Peyer's patch (tissue), 4 donors: ENCODE measurements around the gene SPON1. TPM values are rescaled to one million over a fixed set of nuclear protein-coding genes. Genes with fewer than 3 reads are reported as not detected.

ENCODE experiments used
- DNase-seq, 3 donors: peaks; one replicate each; pipeline ENCODE4 v3.0.0-alpha.2; 2017 to 2019
- H3K27ac ChIP-seq, 4 donors: fragments of 200-600 bp; sonication (generic); one replicate each; pipeline ENCODE4 v1.5.1; 2016 to 2019
- H3K27me3 ChIP-seq, 2 donors: fragments of 200-600 bp; sonication (generic); one replicate each; pipeline ENCODE4 v1.5.1; 2019
- H3K36me3 ChIP-seq, 3 donors: fragments of 200-600 bp; sonication (generic); one replicate each; pipeline ENCODE4 v1.5.1; 2016 to 2019
- H3K4me1 ChIP-seq, 4 donors: fragments of 200-600 bp; sonication (generic); one replicate each; pipeline ENCODE4 v1.5.1; 2016 to 2019
- H3K4me3 ChIP-seq, 4 donors: fragments of 200-600 bp; sonication (generic); 1 replicate in 3 of 4; 2 replicates in 1 of 4; pipeline ENCODE4 v1.5.1; 2016 to 2019; ENCODE audit warnings: mild to moderate bottlenecking in 1 of 4
- H3K9me3 ChIP-seq, 4 donors: fragments of 200-600 bp; sonication (generic); one replicate each; pipeline ENCODE4 v1.5.1; 2016 to 2019; ENCODE audit warnings: mild to moderate bottlenecking in 1 of 4
- POLR2A ChIP-seq, 2 donors: fragments of 450-650 bp; IDR thresholded peaks; one replicate each; pipeline ENCODE4 v1.5.1; 2017; ENCODE audit warnings: antibody characterized with exemption in 2 of 2, mild to moderate bottlenecking in 2 of 2, moderate library complexity in 2 of 2
- total RNA-seq, 4 donors: library from RNA; depleted of rRNA; stranded (reverse); fragments of >200 nt; gene quantifications; one replicate each; pipeline ENCODE4 v1.1.0, GENCODE V29; 2016
- TF ChIP-seq, protein P1 (sequence below), 6 experiments: fragments of 450-650 bp in 4 of 6; fragments of 200-600 bp in 2 of 6; sonication (generic) in 1 of 6; IDR thresholded peaks; one replicate each; pipeline ENCODE4 v1.5.1; 2017 to 2019; ENCODE audit warnings: antibody characterized with exemption in 6 of 6, mild to moderate bottlenecking in 3 of 6, moderate library complexity in 1 of 6

Gene SPON1
- total RNA-seq, 4 donors from 2014 or later, result 26.4 to 53.8 (median 48.3) TPM

DNA sequence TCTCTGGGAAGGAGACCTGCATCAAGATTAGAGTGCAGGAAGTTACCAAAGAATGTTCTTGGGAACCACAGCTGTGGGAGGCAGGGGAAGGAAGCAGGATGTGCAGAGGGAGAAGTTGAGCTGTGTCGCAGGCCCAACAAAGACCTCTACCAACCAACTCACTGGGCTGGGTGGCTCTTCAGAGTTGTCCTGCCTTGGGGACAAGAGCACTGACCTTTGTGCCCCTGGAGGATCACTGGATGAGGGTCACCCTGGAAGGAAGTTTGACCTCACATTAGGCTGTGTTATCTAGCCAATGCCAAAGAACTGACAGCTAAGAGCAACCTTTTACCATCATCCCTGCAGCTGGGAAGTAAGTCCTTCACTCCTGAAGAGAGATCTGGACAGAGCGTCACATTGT lies 265.8 kb downstream of the SPON1 start:
- no peak for DNase-seq
- no peak for TF ChIP-seq POLR2A (IDR thresholded peaks at IDR 0.05)
- TF ChIP-seq, protein P1, sequence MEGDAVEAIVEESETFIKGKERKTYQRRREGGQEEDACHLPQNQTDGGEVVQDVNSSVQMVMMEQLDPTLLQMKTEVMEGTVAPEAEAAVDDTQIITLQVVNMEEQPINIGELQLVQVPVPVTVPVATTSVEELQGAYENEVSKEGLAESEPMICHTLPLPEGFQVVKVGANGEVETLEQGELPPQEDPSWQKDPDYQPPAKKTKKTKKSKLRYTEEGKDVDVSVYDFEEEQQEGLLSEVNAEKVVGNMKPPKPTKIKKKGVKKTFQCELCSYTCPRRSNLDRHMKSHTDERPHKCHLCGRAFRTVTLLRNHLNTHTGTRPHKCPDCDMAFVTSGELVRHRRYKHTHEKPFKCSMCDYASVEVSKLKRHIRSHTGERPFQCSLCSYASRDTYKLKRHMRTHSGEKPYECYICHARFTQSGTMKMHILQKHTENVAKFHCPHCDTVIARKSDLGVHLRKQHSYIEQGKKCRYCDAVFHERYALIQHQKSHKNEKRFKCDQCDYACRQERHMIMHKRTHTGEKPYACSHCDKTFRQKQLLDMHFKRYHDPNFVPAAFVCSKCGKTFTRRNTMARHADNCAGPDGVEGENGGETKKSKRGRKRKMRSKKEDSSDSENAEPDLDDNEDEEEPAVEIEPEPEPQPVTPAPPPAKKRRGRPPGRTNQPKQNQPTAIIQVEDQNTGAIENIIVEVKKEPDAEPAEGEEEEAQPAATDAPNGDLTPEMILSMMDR (IDR thresholded peaks at IDR 0.05), result no peak
- no peak overlapping the region for H3K4me3 ChIP-seq
- H3K27ac ChIP-seq, result no peak overlapping the region
- no peaks in the 10 kb centered on the region for H3K9me3 ChIP-seq
- H3K36me3 ChIP-seq, result no peaks in the 10 kb centered on the region
- H3K27me3 ChIP-seq, result no peaks in the 10 kb centered on the region
- H3K4me1 ChIP-seq, result no peaks in the 10 kb centered on the region

DNA sequence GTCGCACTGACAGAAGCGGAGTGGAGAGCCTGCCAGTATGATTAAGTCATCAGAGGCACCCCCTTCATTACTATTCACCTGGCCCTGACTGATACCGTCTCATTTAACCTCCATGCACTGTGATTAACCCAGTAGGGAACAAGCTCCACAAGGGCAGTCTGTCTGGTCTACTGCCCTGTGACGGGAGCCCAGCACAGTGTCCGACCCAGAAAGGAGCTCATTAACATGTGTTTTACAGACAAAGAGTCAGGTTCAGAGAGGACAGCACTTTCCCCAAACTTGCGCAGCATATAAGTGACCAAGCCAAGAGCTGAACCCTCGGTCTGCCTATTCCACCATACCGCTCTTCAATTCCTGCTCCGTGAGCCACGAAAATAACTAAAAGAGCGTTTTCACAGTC lies 266.9 kb downstream of the SPON1 start:
- TF ChIP-seq POLR2A (IDR thresholded peaks at IDR 0.05), result no peak
- TF ChIP-seq, protein P1 (IDR thresholded peaks at IDR 0.05), result no peak
- DNase-seq, result no peak
- no peak overlapping the region for H3K4me3 ChIP-seq
- no peaks in the 10 kb centered on the region for H3K4me1 ChIP-seq
- H3K36me3 ChIP-seq, result no peaks in the 10 kb centered on the region
- H3K9me3 ChIP-seq, result no peaks in the 10 kb centered on the region
- H3K27ac ChIP-seq, result no peak overlapping the region
- H3K27me3 ChIP-seq, result no peaks in the 10 kb centered on the region

GRCh38 chr11:14230407-14230806 lies 267.9 kb downstream of the SPON1 start:
- Histone ChIP-seq H3K27me3 (no peaks in the 10 kb centered on the region), H3K4me3 (no peak overlapping the region), H3K36me3 (no peaks in the 10 kb centered on the region), H3K9me3 (no peaks in the 10 kb centered on the region), H3K4me1 (no peaks in the 10 kb centered on the region), H3K27ac (no peak overlapping the region)
- DNase-seq, result no peak
- TF ChIP-seq, protein P1 (IDR thresholded peaks at IDR 0.05), result no peak
- no peak for TF ChIP-seq POLR2A (IDR thresholded peaks at IDR 0.05)

DNA sequence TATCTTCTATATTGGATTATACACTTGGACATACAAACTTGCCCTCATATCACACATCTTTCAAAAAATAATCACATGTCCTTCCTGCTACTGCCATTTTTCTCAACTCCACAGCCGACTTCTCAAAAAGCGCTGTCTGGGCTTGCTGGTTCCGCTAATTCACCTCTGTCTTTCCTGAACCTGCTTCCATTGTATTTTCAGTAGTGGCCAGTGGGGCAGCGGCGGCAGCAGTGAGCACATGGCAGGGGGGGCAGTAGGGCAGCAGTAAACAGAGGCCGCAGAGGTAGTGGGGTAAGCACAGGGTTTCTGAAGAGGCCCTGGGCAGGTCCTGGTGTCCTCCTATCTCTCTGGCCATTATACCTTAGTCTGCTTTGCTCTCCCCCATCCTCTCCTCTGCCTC lies 270.1 kb downstream of the SPON1 start:
- Histone ChIP-seq H3K36me3 (no peaks in the 10 kb centered on the region), H3K9me3 (no peaks in the 10 kb centered on the region), H3K27ac (no peak overlapping the region), H3K27me3 (no peaks in the 10 kb centered on the region), H3K4me1 (no peaks in the 10 kb centered on the region), H3K4me3 (no peak overlapping the region)
- no peak for DNase-seq
- TF ChIP-seq, protein P1 (IDR thresholded peaks at IDR 0.05), result no peak
- no peak for TF ChIP-seq POLR2A (IDR thresholded peaks at IDR 0.05)

GRCh38 chr11:14234446-14234845 lies 271.9 kb downstream of the SPON1 start:
- Histone ChIP-seq H3K9me3 (no peaks in the 10 kb centered on the region), H3K4me3 (no peak overlapping the region), H3K4me1 (no peaks in the 10 kb centered on the region), H3K27me3 (no peaks in the 10 kb centered on the region), H3K27ac (no peak overlapping the region), H3K36me3 (no peaks in the 10 kb centered on the region)
- DNase-seq, result no peak
- no peak for TF ChIP-seq POLR2A (IDR thresholded peaks at IDR 0.05)
- TF ChIP-seq, protein P1 (IDR thresholded peaks at IDR 0.05), result no peak

GRCh38 chr11:14235701-14236100 lies 273.2 kb downstream of the SPON1 start:
- Histone ChIP-seq H3K9me3 (no peaks in the 10 kb centered on the region), H3K4me1 (no peaks in the 10 kb centered on the region), H3K27me3 (no peaks in the 10 kb centered on the region), H3K27ac (no peak overlapping the region), H3K4me3 (no peak overlapping the region), H3K36me3 (no peaks in the 10 kb centered on the region)
- no peak for DNase-seq
- TF ChIP-seq, protein P1 (IDR thresholded peaks at IDR 0.05), result no peak
- TF ChIP-seq POLR2A (IDR thresholded peaks at IDR 0.05), result no peak
